Measurements from ENCODE around the gene DIPK2B.

DIPK2B gene

DNA sequence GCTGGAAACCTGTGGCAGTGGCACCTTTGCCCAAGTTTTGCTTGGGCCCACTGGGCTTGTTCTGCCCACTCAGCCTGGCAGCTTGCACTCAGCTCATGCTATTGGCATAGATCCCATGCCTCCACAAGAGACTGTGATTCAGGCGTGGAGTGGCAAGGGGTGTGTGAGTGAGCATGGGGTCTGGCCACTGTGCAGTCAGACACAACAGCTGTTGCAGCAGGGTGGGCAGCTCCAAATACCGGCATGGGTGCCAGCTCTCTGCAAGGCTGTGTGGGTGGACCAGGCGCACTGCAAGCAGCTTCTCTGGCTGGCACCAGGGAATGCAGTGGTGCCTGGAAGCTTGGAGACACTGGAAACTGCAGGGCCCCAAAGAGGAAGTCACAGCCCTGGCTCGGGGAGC is 27.4 kb upstream of the DIPK2B start:
- TF ChIP-seq, protein P1, sequence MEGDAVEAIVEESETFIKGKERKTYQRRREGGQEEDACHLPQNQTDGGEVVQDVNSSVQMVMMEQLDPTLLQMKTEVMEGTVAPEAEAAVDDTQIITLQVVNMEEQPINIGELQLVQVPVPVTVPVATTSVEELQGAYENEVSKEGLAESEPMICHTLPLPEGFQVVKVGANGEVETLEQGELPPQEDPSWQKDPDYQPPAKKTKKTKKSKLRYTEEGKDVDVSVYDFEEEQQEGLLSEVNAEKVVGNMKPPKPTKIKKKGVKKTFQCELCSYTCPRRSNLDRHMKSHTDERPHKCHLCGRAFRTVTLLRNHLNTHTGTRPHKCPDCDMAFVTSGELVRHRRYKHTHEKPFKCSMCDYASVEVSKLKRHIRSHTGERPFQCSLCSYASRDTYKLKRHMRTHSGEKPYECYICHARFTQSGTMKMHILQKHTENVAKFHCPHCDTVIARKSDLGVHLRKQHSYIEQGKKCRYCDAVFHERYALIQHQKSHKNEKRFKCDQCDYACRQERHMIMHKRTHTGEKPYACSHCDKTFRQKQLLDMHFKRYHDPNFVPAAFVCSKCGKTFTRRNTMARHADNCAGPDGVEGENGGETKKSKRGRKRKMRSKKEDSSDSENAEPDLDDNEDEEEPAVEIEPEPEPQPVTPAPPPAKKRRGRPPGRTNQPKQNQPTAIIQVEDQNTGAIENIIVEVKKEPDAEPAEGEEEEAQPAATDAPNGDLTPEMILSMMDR (IDR thresholded peaks at IDR 0.05) = no peak

DNA sequence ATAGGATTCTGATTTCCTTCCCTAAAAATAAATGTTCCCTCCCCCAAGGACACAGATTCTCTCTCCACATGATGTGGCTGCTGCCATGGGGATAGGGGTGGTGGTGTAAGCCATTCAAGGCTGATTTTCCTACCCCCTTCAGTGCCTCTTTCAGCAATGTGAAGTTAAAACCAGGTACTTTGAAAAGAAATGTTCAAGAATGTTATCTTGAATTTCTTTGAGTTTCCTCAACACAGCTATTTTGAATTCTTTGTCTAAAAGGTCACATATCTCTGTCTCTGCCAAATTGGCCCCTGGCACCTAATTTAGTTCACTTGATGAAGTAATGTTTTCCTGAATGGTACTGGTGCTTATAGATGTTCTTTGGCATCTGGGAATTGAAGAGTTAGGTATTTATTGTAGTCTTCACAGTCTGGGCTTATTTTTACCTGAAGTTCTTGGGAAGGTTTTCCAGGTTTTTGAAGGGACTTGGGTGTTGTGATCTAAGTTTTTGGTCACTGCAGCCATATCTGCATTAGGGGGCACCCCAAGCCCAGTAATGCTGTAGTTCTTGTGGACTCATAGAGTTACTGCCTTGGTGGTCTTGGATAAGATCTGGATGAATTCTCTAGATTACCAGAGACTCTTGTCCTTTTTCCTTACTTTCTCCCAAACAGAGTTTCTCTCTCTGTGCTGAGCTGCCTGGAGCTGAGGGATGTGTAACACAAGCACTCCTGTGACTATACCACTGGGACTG is 7.6 kb upstream of the DIPK2B start:
- TF ChIP-seq, protein P1 (IDR thresholded peaks at IDR 0.05) = no peak

GRCh38 chrX:45202171-45202570 is 1.5 kb upstream of the DIPK2B start:
- TF ChIP-seq, protein P1 (IDR thresholded peaks at IDR 0.05) = no peak

GRCh38 chrX:45198706-45199105 is 2.0 kb downstream of the DIPK2B start:
- TF ChIP-seq, protein P1 (IDR thresholded peaks at IDR 0.05) = no peak

GRCh38 chrX:45198301-45198700 is 2.4 kb downstream of the DIPK2B start:
- TF ChIP-seq, protein P1 (IDR thresholded peaks at IDR 0.05) = no peak

DNA sequence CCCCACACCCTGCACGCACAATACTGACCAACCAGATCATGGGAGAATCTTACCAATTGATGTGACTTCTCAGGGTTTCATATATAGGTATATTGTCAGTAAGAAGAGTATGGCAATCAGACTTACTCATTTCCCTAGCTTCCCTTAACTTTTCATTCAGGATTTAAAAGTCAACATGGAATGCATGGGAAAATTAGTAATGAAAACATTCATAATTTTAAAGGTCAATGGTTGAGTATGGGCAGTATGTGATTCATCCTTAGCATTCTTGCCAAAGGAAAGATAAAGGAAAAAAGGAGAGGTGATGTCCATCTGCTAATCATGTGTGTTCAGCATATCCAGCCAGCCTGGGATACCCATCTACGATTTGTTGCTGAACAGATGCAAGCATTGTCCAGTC is 4.0 kb downstream of the DIPK2B start:
- TF ChIP-seq, protein P1 (IDR thresholded peaks at IDR 0.05) = no peak

GRCh38 chrX:45191820-45192409 is 8.8 kb downstream of the DIPK2B start:
- TF ChIP-seq, protein P1 (IDR thresholded peaks at IDR 0.05) = no peak

All from LNCAP (cell line).